ENCODE data around the gene PEMT.

The PEMT gene

DNA sequence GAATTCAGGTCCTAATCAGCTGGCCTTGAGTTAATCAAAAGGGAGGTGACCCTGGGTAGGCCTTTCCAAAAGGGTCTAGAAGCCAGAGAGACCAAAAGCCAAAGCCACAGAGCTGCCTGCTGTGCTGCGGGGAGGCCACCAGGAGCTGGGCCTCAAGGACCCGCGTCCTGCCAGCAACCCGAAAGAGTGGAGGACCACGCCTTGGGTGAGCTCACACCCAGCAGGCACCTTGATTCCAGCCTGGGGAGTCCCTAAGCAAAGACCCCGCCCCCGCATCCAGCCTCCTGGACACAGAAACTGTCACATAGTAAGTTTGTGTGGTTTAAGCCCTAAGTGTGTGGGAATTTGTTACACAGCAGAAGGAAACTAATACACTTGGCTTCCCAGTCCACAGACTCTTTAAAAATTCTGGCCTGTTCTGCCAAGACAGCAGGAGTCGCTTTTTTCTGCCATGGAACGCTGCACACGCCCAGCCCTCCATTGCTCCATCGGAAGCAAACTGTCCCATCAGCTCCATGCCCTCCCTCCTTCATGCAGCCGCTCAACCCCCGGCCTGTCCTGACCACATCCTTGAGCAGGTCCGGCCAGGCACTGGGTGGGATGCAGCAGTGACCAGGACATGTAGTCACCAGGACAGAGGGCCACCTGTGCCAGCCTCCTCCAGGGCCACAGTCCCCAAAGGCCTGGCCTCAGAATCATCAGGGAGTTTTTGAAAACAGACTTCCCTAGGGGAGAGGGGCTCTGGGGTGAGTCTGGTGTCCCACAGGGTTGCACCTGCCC, 74.4 kb downstream of the PEMT start:
- DNase-seq (ENCODE audit: extremely low read depth, low read depth) = no peak
- TF ChIP-seq, protein P1, sequence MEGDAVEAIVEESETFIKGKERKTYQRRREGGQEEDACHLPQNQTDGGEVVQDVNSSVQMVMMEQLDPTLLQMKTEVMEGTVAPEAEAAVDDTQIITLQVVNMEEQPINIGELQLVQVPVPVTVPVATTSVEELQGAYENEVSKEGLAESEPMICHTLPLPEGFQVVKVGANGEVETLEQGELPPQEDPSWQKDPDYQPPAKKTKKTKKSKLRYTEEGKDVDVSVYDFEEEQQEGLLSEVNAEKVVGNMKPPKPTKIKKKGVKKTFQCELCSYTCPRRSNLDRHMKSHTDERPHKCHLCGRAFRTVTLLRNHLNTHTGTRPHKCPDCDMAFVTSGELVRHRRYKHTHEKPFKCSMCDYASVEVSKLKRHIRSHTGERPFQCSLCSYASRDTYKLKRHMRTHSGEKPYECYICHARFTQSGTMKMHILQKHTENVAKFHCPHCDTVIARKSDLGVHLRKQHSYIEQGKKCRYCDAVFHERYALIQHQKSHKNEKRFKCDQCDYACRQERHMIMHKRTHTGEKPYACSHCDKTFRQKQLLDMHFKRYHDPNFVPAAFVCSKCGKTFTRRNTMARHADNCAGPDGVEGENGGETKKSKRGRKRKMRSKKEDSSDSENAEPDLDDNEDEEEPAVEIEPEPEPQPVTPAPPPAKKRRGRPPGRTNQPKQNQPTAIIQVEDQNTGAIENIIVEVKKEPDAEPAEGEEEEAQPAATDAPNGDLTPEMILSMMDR (IDR thresholded peaks at IDR 0.05; ENCODE audit: low read depth, low read length) = no peak

DNA sequence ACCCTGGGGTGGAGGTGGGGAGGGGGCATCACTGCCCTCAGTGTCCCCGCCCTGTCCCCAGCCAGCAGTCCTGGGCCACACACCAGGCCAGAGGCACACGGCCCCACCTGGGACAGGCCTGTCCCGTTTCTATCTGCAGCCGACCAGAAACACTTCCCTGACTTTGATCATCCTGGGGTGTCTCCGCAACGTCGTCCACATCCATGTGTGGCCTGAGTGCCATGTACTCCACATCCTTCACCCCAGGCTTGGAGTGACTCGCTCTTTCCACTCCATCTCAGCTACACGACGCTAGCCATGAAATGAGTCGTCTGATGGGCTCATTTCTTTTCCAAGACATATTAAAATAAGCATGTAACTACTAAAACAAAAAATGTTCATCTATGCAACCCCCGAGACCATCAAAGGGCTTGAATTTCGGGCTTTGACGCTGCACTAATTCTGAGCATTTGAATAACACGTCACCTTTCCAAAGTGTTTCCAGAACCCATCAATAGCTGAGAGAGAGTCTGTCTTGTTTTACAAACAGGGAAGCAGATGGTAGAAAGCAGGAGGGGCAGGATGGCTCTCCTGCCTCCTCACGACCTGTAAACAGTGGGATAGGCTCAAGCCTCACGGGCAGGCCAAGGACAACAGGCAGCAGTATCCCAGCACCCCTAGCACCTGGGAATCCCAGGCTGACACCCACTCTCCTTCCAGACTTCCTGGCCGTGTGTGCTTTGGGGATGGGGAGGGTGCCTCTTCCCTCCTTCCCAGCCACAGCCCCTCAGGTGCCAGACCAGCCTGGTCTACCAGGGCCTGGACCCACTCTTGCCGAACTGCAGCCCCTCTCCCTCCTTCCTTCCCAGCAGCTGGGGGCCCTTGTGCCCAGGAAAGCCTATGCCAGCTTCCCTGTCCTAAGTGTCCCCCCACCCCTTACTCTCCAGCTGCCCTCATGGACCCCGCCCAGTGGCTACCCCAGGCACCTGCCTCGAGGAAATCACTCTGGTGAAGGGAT, 75.3 kb downstream of the PEMT start:
- TF ChIP-seq, protein P1 (IDR thresholded peaks at IDR 0.05; ENCODE audit: low read depth, low read length) = no peak

DNA sequence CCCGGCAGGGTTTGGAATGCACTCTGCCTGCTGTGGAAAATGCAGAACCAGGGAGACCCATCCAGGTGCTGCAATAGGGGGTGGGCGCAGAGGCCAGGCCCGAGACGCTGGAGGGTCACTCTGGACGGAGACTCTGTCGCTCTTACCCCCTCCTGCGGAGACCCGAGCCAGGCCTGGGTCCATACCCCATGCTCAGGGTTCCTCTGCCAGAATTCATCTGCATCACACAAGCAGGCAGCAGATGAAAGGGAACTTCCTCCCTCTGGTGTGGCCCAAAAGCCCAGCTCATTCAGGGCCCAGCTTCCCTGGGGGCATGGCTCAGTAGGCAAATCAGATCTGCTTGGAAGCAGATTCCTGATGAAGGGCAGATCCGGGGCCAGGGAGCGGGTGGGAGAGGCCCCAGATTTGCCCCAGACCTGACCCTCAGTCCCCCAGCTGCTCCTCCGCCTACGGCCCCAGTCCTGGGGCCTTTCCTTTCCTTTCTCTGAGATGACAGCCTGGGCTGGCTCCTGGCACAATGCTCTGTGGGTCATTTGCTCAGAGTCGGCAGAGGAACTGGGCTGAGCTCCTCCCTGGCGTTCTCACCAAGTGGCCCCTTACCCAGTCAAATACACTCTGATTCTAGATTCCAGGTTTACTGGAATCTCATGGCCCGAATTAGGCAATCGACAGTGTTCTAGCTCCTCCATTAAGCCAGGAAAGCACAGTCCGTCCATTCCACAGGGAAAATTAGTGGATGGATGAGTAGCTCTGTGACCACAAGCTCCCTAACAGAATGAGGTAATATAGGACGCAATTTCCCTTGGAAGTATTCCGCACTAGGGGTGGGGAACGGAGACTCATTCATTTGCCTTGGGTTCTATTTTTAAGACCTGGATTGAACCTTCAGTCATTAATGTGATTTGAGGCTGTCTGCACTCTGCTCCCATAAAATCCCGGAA, 76.2 kb downstream of the PEMT start:
- peak; percentile 49 for DNase-seq (ENCODE audit: extremely low read depth, low read depth)
- TF ChIP-seq, protein P1 (IDR thresholded peaks at IDR 0.05; ENCODE audit: low read depth, low read length) = no peak

More for the DNA sequence above, 75.3 kb downstream of the PEMT start:
- DNase-seq (ENCODE audit: extremely low read depth, low read depth) = no peak

DNA sequence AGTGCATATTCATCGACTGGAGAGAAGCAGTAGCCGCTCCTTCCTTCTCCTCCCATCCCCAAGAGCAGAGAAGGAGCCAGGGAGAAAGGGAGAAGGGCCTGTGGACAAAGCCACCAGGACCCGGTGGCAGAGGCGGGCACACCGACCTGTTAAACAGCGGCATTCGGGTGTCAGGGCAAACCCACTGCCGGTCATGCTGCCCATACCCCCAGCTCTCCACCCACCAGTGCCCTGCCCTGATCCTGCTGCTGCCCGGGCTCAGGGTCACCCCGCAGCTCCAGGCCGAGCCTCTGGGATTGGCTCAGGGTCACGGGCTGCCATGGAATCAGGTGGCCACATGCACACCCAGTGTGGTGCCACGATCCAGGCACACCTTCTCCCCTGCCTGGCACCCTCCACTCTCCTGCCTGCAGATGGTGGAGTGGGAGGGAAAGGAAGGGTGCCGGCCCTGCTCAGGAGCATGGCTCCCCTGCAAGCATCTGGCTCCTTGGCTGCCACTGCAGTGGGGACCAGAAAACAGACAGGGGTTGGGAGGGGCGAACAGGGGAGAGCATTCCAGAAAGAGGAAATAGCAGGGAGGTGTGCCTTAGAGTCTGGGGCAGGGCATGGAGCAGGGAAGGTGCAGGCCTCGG, 77.0 kb downstream of the PEMT start:
- DNase-seq (ENCODE audit: extremely low read depth, low read depth) = no peak
- TF ChIP-seq, protein P1 (IDR thresholded peaks at IDR 0.05; ENCODE audit: low read depth, low read length) = no peak

DNA sequence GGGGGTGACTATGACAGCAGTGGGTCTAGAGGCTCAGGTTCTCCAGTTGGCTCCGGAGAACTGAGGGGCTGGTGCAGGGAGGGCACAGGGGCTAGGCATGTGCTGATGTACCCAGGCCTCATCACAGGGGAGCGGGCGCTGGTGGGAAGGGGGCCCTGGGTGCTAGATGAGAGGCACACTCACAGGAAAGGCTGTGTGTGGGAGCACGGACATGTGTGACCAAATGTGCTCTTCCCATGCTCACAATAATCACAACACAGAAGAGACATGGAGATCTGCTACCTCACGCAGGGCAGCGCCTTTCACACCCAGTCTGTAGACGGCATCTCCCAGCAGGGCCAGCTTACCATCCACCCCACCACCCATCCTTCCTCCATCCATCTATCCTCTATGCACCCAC, 77.9 kb downstream of the PEMT start:
- TF ChIP-seq, protein P1 (IDR thresholded peaks at IDR 0.05; ENCODE audit: low read depth, low read length) = no peak
- no peak for DNase-seq (ENCODE audit: extremely low read depth, low read depth)

DNA sequence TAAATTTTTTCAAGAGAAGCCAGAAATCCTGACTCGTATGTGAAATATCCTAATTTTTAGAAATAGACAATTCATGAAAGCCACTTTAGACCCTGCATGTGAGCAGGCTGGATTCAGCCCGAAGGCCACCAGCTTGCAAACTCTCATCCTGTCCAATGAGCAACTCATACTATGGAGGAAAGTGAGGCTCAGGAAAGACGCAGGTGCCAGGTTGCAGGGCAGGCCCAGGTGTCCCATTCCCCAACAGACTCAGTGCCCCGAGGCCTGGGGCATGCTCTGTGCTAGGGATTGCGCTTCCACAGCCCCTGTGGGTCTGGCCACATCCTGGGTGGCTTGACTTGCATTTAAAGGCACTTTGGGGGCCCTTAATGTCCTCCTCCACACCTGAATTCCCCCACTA, 78.6 kb downstream of the PEMT start:
- TF ChIP-seq, protein P1 (IDR thresholded peaks at IDR 0.05; ENCODE audit: low read depth, low read length) = no peak
- DNase-seq (ENCODE audit: extremely low read depth, low read depth) = no peak
